Stimulated activated CD8-positive, alpha-beta memory T cell treated with anti-CD3 and anti-CD28 coated beads, Interleukin-15, amount 100 ng/mL, for 4 hours (primary cell): ENCODE data around the gene PPP1R15A.
"Not testable (repeated sequence)": the region's sequence is repeated elsewhere in the genome, so short reads cannot be mapped to it uniquely, and the experiment has no call there.

Experiments used
- DNase-seq, 2 donors: peaks; one replicate each; pipeline ENCODE4 v3.0.0-alpha.2; 2020; ENCODE audit warnings: low read depth in 2 of 2

The PPP1R15A gene

DNA sequence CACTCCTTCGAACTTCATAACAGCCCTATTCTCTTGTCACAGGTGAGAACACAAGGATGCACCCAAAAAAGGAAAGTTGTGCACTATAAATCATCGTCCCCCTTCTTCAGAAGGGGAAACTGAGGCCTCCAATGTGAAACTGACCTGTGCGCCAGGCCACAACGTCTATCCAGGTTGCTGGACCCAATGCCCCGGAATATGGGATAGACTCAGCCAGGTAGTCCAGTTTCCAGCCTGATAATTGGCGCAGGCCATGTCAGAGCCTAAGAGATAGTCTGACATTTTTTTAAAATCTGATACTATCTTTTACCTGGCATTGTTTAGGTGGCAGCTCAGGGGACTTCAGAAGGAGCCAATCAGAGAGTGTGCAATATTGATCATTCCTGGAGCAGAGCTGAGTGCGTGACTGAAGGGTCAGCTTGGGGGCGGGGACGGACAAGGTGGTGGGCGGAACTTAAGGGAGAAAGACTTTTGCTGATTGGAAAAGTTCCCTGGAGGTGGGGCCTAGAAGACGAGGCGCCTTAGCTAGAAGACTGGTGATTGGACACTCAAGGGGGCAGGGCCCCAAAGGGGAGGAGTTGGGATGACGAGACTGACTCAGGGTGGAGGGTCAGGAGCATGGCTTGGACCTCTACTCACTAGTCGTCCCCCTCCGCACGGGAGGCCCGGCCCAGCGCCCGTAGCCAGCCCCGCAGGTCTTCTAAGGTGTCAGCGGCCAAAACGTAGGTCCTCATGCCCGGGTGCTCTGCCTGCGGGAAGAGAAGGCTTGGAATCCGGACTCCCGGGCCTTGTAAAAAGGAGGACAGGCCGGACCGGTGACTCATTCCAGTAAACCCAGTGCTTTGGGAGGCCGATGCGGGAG lies 12.3 kb upstream of the PPP1R15A start:
- no peak for DNase-seq

DNA sequence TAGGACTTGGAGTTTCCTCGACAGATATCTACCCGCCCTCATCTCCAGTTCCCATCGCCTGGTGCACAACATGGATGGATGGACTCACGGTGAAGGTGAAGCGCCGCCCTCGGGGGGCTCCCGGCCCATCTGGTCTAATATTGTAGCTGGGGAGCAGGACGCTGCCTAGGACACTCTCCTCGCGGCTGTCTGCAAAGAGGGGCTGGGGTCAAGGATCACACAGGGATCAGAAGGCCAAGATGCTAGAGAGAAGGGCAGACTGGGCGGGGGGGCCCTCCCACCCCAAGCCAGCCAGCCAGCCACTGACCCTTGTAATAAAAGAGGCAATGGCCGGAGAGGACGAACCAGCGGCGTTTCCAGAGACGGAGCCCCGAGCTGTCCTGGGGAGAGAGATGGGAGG lies 10.9 kb upstream of the PPP1R15A start:
- DNase-seq = no peak

DNA sequence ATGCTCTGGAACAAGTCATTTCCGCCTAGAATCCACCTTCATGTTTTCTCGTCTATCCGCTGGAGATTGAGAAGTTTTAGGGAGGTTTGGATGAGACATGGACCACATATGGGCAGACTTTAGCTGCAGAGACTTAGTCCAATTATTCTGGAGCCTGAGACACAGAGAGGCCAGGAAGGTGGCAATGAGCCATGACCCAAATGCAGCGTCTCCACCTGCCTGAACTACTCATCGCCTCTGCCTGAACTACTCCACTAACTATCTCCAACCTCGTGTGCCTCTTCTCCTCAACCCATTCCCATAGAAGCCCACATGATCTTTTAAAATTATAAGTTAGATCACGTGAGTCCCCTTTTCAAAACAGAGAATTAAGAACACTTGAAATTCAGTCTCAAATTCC lies 9.4 kb upstream of the PPP1R15A start:
- no peak for DNase-seq

DNA sequence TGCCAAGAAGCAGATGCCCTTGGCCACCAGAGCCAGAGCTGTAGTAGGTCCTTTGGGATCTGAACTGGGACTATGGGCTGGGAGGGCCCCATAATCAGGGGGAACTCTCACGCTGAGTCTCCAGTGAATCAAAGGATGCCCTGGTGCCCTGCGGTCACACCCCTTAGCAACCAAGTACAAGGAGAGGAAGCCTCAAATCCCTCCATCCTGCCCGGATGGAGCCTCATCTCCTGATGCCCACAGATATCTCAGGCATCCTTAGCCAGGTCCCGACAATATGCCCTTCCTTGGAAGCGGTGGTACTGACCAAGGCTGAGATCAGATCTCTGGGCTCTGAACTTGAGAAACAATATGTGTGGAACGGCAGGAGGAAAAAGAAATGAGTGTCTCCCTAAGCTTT lies 5.5 kb upstream of the PPP1R15A start:
- DNase-seq = no peak

DNA sequence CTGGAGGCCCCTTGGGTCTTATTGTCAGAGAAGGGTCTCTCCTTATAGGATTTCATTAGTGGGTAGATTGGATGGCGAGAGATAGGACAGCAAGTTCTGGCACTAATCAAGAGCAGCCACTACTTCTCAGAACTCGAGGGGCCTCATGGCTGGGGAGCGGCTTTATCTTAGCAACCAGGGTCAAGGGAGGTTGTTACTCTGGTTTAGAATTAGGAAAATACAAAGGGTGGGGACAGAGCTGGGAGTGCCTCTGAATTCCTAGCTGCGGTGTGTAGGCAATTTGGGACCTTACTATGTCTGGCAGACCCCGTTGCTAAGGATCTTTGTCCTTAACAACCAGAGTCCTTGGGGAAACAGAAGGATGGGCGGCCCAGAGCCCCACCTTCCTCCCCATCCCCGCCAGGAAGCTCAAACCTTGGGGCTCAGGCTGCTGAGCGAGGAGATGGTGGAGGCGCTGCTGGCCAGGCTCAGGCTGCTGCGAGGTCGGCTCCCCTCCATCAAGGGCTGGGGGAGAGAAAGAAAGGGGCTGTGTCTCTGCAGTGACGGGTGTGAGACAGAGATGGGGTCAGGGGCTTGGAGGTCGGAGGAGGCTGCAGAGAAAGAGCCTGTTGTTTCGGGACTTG lies 5.0 kb upstream of the PPP1R15A start:
- no peak for DNase-seq

DNA sequence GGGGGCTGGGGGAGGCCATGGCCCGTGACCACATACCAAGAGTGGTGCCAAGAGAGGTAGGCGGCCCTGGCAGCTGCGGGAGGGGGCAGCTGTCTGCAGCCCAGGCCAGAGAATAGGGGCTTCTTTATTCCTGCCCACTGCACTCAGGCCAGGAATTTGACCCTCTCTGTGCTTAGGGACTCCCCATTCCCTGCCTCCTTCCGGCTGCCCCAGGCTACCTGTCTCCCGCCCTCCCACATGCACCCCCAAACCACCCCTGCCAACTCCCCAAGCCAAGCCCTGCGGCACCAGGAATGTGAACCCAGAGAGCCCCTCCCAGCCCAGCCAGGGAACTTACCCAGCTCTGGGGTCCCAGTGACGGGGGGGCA lies 4.5 kb upstream of the PPP1R15A start:
- no peak for DNase-seq

DNA sequence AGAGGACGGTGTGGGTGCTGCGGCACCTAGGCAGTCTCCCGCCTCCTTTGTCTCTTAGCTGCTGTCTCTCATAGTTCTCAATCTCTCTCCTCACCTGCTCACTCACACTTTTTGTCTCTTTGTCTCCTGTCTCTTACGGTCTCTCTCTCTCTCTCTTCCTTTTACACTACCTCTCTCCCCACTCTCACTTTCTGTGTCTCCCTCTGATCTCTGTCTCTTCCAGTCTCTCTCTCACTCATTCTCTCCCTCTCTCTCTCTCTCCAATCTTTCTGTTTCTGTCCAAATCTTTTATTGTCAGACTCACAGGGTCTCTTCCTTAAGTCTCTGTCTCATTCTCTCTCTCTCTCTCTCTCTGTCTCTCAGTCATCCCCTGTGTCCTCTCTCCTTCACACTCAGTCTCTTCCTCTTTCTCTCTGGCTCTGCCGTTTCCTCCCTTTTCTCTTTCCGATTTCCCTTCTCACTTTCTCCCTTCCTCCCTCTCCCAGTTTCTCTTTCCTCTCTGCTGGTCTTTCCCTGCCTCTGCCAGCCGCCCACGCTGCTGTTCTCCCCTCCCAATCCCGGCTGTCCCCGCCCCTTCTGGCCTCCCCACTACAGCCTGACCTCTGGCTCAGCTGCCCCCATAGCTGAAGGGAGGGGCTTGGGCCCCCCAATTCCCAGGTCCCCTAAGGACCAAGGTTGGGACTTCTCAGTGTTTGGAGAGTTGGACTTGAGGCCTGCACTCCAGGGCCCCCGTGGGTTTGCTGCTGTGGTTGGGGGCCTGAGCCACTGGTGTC lies 3.9 kb upstream of the PPP1R15A start, which contains the start of gene PLEKHA4:
PLEKHA4 (minus strand) TSS at position 504 of the 773 bp plus-strand sequence. CDS start 997 bp downstream, outside the sequence.
- no peak for DNase-seq

DNA sequence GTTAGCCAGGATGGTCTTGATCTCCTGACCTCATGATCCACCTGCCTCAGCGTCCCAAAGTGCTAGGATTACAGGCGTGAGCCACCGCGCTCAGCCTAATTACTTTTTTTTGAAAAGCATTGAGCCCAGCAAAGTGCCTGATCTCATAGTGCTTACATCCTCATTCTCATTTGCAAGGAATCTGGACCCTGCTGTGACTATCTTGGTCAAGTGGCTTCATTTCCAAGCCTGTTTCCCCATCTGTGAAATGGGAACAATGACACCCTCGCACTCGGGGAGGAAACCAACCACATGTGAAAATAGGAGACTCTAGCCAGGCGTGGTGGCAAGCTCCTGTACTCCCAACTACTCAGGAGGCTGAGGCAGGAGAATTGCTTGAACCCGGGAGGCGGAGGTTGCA lies 2.2 kb upstream of the PPP1R15A start:
- DNase-seq = no peak

DNA sequence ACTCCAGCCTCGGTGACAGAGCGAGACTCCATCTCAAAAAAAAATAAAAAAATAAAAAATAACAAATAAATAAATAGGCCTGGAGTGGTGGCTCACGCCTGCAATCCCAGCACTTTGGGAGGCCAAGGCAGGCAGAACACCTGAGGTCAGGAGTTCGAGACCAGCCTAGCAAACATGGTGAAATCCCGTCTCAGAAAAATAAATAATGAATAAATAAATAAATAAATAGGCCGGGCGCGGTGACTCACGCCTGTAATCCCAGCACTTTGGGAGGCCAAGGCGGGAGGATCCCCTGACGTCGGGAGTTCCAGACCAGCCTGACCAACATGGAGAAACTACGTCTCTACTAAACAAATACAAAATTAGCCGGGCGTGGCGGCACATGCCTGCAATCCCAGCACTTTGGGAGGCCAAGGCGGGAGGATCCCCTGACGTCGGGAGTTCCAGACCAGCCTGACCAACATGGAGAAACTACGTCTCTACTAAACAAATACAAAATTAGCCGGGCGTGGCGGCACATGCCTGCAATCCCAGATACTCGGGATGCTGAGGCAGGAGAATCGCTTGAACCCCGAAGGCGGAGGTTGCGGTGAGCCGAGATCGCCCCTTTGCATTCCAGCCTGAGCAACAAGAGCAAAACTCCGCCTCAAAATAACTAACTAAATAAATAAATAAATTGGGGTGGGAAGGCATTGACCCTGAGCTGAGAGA lies 595 bp upstream of the PPP1R15A start:
- DNase-seq = not testable (repeated sequence)

DNA sequence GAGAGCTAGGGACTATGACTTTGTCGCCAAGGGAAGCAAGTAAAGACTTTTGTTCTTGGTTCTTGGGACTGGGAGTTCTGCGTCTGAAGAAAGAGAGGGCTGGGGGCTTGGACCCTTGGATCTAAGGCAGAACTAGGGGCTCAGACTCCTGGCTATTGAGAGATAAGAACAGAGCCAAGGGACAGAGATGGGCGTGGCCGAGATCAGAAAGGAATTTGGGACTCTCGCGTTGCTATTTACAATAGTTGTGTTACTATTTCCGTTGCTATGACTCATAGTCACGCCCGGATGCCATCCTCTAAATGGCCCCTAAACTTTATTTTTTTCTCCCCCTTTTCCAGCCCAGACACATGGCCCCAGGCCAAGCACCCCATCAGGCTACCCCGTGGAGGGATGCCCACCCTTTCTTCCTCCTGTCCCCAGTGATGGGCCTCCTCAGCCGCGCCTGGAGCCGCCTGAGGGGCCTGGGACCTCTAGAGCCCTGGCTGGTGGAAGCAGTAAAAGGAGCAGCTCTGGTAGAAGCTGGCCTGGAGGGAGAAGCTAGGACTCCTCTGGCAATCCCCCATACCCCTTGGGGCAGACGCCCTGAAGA lies 759 bp downstream of the PPP1R15A start:
- peak; percentile 43 to 66 for DNase-seq

DNA sequence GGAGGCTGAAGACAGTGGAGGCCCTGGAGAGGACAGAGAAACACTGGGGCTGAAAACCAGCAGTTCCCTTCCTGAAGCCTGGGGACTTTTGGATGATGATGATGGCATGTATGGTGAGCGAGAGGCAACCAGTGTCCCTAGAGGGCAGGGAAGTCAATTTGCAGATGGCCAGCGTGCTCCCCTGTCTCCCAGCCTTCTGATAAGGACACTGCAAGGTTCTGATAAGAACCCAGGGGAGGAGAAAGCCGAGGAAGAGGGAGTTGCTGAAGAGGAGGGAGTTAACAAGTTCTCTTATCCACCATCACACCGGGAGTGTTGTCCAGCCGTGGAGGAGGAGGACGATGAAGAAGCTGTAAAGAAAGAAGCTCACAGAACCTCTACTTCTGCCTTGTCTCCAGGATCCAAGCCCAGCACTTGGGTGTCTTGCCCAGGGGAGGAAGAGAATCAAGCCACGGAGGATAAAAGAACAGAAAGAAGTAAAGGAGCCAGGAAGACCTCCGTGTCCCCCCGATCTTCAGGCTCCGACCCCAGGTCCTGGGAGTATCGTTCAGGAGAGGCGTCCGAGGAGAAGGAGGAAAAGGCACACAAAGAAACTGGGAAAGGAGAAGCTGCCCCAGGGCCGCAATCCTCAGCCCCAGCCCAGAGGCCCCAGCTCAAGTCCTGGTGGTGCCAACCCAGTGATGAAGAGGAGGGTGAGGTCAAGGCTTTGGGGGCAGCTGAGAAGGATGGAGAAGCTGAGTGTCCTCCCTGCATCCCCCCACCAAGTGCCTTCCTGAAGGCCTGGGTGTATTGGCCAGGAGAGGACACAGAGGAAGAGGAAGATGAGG lies 1.5 kb downstream of the PPP1R15A start:
- DNase-seq = no peak

DNA sequence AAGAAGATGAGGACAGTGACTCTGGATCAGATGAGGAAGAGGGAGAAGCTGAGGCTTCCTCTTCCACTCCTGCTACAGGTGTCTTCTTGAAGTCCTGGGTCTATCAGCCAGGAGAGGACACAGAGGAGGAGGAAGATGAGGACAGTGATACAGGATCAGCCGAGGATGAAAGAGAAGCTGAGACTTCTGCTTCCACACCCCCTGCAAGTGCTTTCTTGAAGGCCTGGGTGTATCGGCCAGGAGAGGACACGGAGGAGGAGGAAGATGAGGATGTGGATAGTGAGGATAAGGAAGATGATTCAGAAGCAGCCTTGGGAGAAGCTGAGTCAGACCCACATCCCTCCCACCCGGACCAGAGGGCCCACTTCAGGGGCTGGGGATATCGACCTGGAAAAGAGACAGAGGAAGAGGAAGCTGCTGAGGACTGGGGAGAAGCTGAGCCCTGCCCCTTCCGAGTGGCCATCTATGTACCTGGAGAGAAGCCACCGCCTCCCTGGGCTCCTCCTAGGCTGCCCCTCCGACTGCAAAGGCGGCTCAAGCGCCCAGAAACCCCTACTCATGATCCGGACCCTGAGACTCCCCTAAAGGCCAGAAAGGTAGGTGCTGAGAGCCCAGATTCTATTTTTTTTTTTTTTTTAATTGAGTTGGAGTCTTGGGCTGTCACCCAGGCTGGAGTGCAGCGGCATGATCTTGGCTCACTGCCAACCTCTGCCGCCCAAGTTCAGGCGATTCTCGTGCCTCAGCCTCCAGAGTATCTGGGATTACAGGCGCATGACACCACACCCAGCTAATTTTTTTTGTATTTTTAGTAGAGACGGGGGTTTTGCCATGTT lies 2.3 kb downstream of the PPP1R15A start:
- no peak for DNase-seq

DNA sequence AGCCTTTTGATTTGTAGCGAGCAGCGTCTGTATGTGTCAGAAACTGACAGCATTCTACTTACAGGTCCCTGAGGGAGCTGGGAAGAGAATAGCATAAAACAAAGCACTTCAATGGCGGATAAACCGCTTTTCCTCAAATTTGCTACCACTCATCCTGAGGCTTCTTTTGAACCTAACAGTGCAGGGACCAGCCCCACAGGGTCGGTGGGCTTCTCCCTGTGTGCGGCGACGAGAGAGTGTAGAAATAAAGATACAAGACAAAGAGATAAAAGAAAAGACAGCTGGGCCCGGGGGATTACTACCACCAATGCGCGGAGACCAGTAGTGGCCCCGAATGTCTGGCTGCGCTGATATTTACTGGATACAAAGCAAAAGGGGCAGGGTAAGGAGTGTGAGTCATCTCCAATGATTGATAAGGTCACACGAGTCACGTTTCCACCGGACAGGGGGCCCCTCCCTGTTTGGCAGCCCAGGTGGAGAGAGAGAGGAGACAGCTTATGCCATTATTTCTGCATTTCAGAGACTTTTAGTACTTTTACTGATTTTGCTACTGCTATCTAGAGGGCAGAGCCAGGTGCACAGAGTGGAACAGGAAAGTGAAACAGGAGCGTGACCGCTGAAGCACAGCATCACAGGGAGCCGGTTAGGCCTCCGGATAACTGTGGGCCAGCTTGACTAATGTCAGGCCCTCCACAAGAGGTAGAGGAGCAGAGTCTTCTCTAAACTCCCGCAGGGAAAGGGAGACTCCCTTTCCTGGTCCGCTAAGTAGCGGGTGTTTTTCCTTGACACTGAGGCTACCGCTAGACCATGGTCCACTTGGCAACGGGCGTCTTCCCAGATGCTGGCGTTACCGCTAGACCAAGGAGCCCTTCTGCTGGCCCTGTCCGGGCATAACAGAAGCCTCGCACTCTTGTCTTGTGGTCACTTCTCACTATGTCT lies 4.1 kb downstream of the PPP1R15A start:
- DNase-seq = not testable (repeated sequence)

DNA sequence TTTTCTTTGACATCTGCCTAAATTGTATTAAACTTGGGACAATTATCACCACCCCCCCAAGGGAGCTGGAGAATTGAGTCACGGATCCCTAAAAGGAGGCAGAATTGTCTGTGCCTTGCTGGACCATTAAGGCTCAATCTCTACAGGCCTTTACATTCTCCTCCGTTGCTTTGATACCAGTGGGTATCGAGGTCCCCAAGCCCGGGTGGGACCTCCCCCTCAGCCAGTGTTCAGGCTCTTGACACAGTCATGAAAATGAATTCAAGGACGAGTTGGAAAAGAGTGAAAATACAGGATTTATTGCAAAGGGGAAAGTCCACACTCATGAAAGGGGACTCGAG lies 5.6 kb downstream of the PPP1R15A start:
- DNase-seq = no peak

DNA sequence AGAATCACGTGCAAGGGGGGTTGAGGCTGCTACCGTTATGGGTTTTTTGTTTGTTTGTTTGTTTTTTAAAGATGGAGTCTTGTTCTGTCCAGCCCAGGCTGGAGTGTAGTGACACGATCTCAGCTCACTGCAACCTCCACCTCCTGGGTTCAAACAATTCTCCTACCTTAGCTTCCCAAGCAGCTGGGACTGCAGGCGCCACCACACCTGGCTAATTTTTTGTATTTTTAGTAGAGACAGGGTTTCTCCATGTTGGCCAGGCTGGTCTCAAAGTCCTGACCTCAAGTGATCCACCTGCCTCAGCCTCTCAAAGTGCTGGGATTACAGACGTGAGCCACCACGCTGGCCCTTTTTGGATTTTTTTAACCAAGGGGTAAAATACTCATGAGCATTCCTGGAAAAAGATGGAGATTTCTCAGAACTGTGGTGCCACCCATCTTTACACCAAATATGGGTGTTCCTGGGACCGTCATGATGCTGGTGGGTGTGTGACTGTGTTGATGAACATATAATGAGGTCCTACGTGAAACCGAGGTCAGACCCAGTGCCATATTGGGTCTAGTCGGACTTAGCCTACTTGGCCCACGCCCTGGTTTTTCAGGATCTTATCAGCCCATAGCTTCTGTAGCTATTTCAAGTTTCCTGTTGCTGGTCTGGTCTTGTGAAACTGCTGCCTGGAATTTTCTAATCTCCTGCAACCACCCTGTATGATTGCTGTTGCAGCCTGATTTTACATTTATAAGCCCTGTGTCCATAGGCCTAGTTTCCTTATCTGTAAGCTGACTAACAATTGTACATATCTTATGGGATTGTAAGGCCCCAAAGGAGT lies 6.2 kb downstream of the PPP1R15A start:
- DNase-seq = no peak

DNA sequence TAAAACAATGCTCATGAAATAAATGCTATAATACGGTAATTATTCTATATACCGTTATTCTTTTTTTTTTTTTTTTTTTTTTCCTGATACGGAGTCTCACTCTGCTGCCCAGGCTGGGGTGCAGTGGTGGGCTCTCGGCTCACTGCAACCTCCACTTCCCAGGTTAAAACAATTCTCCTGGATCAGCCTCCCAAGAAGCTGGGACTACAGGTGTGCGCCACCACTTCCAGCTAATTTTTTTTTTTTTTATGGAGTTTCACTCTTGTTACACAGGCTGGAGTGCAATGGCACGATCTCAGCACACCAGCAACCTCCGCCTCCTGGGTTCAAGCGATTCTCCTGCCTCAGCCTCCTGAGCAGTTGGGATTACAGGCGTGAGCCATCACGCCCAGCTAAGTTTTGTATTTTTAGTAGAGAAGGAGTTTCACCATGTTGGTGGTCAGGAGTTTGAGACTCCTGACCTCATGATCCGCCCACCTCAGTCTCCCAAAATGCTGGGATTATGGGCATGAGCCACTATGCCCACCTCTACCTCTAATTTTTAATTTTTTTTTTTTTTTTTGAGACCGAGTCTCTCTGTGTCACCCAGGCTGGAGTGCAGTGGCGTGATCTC lies 6.9 kb downstream of the PPP1R15A start:
- DNase-seq = no peak

DNA sequence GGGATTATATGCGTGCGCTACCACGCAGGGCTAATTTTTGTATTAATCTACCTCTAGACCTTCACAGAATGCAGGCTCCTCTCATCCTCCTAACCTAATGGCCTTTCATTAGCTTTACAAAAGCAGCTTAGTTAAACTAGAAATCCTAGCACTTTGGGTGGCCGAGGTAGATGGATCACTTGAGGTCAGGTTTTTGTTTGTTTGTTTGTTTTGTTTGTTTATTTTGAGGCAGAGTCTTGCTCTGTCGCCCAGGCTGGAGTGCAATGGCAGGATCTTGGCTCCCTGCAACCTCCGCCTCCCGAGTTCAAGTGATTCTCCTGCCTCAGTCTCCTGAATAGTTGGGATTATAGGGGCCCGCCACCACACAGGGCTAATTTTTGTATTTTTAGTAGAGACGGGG lies 7.5 kb downstream of the PPP1R15A start:
- not testable (repeated sequence) for DNase-seq
